ENCODE data around the gene SIL1.

The SIL1 gene

DNA sequence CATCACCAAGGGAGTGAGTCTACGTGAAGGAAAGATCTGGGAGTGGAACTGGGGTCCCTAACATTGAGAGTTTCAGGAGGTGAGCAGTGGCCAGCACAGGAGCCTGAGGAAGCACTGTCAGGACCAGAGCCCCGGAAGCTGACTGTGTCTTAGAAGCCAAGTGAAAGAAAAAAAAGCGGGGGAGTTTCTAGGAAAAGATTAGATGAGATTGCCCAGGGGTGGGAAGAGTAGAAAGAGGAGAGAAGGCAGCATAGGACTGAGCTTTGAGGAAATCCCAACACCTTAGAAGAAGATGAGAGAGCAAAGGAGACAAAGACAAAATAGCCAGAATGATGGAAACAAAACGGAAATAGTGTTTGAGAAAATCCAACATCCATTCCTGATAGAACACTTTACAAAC is 286.1 kb downstream of the SIL1 start:
- ChIA-PET CTCF (interaction anchor here (1.2 kb wide), 1 partner anchor 127 kb away, joined by 3 read pairs; no protein-coding TSS in a partner anchor), POLR2A (no interaction called here)
- TF ChIP-seq, protein P1, sequence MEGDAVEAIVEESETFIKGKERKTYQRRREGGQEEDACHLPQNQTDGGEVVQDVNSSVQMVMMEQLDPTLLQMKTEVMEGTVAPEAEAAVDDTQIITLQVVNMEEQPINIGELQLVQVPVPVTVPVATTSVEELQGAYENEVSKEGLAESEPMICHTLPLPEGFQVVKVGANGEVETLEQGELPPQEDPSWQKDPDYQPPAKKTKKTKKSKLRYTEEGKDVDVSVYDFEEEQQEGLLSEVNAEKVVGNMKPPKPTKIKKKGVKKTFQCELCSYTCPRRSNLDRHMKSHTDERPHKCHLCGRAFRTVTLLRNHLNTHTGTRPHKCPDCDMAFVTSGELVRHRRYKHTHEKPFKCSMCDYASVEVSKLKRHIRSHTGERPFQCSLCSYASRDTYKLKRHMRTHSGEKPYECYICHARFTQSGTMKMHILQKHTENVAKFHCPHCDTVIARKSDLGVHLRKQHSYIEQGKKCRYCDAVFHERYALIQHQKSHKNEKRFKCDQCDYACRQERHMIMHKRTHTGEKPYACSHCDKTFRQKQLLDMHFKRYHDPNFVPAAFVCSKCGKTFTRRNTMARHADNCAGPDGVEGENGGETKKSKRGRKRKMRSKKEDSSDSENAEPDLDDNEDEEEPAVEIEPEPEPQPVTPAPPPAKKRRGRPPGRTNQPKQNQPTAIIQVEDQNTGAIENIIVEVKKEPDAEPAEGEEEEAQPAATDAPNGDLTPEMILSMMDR (IDR thresholded peaks at IDR 0.05; ENCODE audit: control extremely low read depth, extremely low read depth, low read depth, missing control alignments), result no peak
- no peak for DNase-seq (ENCODE audit: extremely low spot score)

DNA sequence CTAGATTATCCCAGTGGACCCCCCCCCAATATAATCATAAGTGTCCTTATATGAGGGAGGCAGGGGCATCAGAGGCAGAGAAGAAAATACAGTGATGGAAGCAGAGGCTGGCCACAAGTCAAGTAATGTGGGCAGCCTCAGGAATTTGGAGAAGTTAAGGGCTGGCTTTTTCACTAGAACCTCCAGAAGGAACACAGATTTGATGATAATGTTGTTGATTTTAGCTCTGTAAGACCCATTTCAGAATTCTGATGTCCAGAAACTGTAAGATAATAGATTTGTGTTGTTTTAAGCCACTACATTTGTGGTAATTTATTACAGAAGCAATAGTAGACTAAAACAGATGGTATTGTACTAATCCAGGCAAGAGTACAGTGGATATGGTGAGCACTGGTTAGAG is 286.7 kb downstream of the SIL1 start:
- DNase-seq (ENCODE audit: extremely low spot score), result no peak
- CTCF ChIA-PET, result no interaction called here
- TF ChIP-seq, protein P1 (IDR thresholded peaks at IDR 0.05; ENCODE audit: control extremely low read depth, extremely low read depth, low read depth, missing control alignments), result no peak
- POLR2A ChIA-PET, result no interaction called here

DNA sequence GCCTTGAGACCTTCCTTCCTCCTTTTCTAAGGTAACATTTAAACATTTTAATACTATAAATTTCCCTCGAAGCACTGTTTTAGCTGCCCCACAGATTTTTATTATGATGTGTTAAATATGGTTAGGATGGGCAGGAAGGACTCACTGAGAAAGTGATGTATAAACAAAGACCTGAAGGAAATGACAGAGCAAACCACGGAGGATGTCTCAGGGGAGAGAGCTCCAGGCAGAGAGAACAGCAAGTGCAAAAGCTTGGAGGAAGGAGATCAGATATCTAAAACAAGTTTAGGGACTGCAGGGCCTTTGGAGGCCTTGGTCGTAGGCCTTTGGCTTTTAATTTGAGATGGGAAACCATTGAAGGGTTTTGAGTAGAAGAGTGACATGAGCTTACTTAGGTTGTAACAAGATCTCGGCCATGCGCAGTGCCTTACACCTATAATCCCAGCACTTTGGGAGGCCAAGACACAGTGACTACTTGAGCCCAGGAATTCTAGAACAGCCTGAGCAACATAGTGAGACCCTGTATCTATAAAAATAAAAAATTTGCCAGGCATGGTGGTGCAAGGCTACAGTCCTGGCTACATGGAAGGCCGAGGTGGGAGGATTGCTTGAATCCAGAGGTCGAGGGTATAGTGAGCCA is 287.5 kb downstream of the SIL1 start:
- no peak for DNase-seq (ENCODE audit: extremely low spot score)
- ChIA-PET CTCF (no interaction called here), POLR2A (no interaction called here)
- TF ChIP-seq, protein P1 (IDR thresholded peaks at IDR 0.05; ENCODE audit: control extremely low read depth, extremely low read depth, low read depth, missing control alignments), result no peak

DNA sequence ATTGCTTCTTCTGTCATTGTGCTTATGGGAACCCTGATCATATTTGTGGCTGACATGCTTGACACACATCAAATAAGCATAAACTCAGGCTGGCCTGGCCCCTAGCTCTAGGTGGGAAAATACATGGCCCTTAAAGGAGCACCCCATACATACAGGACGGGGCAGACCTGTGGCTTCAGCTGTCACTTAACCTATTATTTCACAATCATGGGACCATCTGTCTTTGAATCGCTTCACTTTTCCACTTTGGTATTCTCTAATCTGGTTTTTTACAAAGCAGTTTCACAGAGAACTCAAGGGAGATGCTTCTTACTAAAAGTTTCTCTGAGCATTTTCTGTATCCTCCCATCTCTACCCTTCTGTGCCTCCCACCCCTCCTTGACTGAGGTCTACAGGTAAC is 288.4 kb downstream of the SIL1 start:
- TF ChIP-seq, protein P1 (IDR thresholded peaks at IDR 0.05; ENCODE audit: control extremely low read depth, extremely low read depth, low read depth, missing control alignments), result no peak
- CTCF ChIA-PET, result no interaction called here
- no peak for DNase-seq (ENCODE audit: extremely low spot score)
- POLR2A ChIA-PET, result no interaction called here

DNA sequence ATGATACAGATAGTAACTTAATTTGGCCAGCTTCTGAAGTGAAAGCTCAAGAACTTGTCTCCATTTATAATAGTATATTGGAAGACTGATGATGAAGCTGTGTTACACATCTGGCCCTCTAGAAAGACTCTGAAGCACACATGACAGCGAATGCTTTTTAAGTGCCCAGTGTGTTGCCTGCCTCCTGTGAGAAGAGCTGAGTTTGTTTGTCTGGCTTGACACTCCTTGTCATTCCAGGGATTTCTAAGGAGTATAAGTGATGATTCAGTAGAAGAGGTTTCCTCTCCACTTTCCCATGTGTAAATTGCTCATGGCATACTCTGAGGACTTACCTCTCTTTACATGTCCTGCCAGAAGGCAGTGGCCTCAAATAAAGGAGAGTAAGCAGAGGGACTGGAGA is 292.6 kb downstream of the SIL1 start:
- POLR2A ChIA-PET, result no interaction called here
- CTCF ChIA-PET, result interaction anchor here (1.1 kb wide), 2 partner anchors 37 to 51 kb away, joined by 3 read pairs; no protein-coding TSS in a partner anchor
- no peak for DNase-seq (ENCODE audit: extremely low spot score)
- TF ChIP-seq, protein P1 (IDR thresholded peaks at IDR 0.05; ENCODE audit: control extremely low read depth, extremely low read depth, low read depth, missing control alignments), result no peak

DNA sequence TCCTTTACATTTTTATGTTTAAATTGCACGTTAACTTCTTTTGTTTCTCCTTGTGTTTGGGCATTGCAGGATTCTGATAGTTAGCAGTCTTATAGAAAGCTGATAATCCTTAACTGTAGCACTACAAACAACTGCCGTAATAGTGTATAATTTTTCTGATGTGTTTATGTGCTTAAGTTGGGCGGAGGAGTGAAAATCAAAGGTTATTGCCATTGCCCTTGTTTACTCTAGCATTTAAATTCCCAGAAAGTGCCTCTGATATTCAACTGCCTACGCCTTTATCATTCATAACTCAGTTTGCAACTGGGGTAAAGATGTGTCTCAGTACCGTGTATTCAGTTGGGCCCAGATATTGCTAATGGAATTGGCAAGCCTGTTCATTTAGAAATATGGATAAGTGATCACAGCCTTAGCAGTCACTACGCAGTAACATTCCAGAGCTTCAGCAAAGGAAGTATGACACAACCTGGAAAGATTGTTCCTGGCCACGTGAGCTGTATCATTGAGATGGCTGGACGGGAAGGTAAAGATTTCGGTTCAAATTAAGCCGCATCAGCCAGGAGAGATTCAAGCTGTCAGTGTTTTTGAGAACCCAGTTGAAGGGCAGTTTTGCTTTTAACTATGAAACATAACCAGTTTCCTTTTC is 294.9 kb downstream of the SIL1 start:
- TF ChIP-seq, protein P1 (IDR thresholded peaks at IDR 0.05; ENCODE audit: control extremely low read depth, extremely low read depth, low read depth, missing control alignments), result no peak
- DNase-seq (ENCODE audit: extremely low spot score), result no peak
- POLR2A ChIA-PET, result no interaction called here
- CTCF ChIA-PET, result interaction anchor here (1.0 kb wide), 1 partner anchor 77 kb away, joined by 3 read pairs; no protein-coding TSS in a partner anchor
